Articular chondrocyte of knee joint (primary cell): Measurements from ENCODE around the gene PSRC1. TPM values are rescaled to one million over a fixed set of nuclear protein-coding genes. Genes with fewer than 3 reads are reported as not detected.

Experiments used
- total RNA-seq: library from RNA; depleted of rRNA; stranded (reverse); fragments of >200 nt; gene quantifications from 2 replicates; pipeline ENCODE4 v1.2.3, GENCODE V29; 2012

PSRC1 gene
- total RNA-seq = 11.5 and 18.4 TPM in 2 replicates

GRCh38 chr1:109282952-109283747 is at the start of gene PSRC1:
Gene PSRC1, minus strand, starts transcription at chr1:109283145.

GRCh38 chr1:109306832-109307273 is 23.9 kb upstream of the PSRC1 start, which contains the start of gene MYBPHL:
Gene MYBPHL, minus strand, starts transcription at chr1:109307011. Its CDS starts 20 bp downstream, at chr1:109306991.

GRCh38 chr1:109248797-109249629 is 33.9 kb downstream of the PSRC1 start, which contains the start of gene CELSR2:
Gene CELSR2, plus strand, starts transcription at chr1:109249539. Its CDS starts 541 bp downstream, at chr1:109250080.

Other genes with a start within 250 kb of the PSRC1 start
- 17.0 and 25.1 TPM in 2 replicates for gene WDR47, start 241.0 kb downstream of the PSRC1 start, total RNA-seq
- 95.5 and 127 TPM in 2 replicates for gene TAF13, start 207.1 kb downstream of the PSRC1 start, total RNA-seq
- gene TMEM167B, start 192.4 kb downstream of the PSRC1 start, total RNA-seq = 34.1 and 37.5 TPM in 2 replicates
- gene ELAPOR1, start 169.0 kb downstream of the PSRC1 start, total RNA-seq = 0.39 and 0.54 TPM in 2 replicates
- 271 and 292 TPM in 2 replicates for gene SARS1, start 69.2 kb downstream of the PSRC1 start, total RNA-seq
- 0.32 and 0.52 TPM in 2 replicates for gene CELSR2, start 33.6 kb downstream of the PSRC1 start, total RNA-seq
- gene MYBPHL, start 23.9 kb upstream of the PSRC1 start, total RNA-seq = not detected in 2 replicates
- gene SORT1, start 114.8 kb upstream of the PSRC1 start, total RNA-seq = 18.4 and 20.1 TPM in 2 replicates
- 53.7 and 75.5 TPM in 2 replicates for gene PSMA5, start 143.3 kb upstream of the PSRC1 start, total RNA-seq
- gene SYPL2, start 183.4 kb upstream of the PSRC1 start, total RNA-seq = 0.13 and 0.22 TPM in 2 replicates
- 1.6 and 2.4 TPM in 2 replicates for gene ATXN7L2, start 200.8 kb upstream of the PSRC1 start, total RNA-seq
- 8.0 and 9.5 TPM in 2 replicates for gene CYB561D1, start 210.9 kb upstream of the PSRC1 start, total RNA-seq
- 2.1 and 2.5 TPM in 2 replicates for gene AMIGO1, start 226.6 kb upstream of the PSRC1 start, total RNA-seq